ENCODE results near the gene GSTA2. TPM values are rescaled to one million over a fixed set of nuclear protein-coding genes. Genes with fewer than 3 reads are reported as not detected.
"Not testable (repeated sequence)": the region's sequence is repeated elsewhere in the genome, so short reads cannot be mapped to it uniquely, and the experiment has no call there.

GSTA2 gene
- 0.14 TPM in 1 of 3 replicates, not detected in the others for total RNA-seq (2021)
- not detected for Bru-seq, nascent RNA
- long read RNA-seq, experiment 1, partial matches to known transcripts: 0 of 1 reads
- long read RNA-seq, experiment 1, other reads (novel, unspliced or antisense): 0 of 1 reads
- long read RNA-seq, experiment 2, partial matches to known transcripts: 0 of 1 reads
- long read RNA-seq, experiment 2, other reads (novel, unspliced or antisense): 0 of 1 reads
- long read RNA-seq, experiment 3: 0 reads

GRCh38 chr6:52763322-52763916, at the start of gene GSTA2:
GSTA2 (minus strand) TSS chr6:52763475; CDS start chr6:52757947, 5,528 bp downstream.
- H3K4me1 Mint-ChIP-seq; H3K27ac Mint-ChIP-seq; H3K4me3 Mint-ChIP-seq; H3K27me3 Mint-ChIP-seq (ENCODE audit: low read depth); H3K36me3 Mint-ChIP-seq: not testable (repeated sequence)
- POLR2A ChIA-PET: interaction anchor here (0.6 kb wide), 1 partner anchor 41 kb away, joined by 3 read pairs; the partner anchor contains the start of gene GSTA1
- DNase-seq (ENCODE audit: low spot score) (peak; percentile 28), ATAC-seq (peak; percentile 99)
- peaks cover 12% of the 10 kb centered on the region for H3K9me3 Mint-ChIP-seq
- CTCF ChIA-PET: interaction anchor here (0.6 to 1.7 kb wide), 6 partner anchors 37 to 193 kb away, joined by 3 to 35 read pairs (median 4); partner anchors contain the start of gene GSTA1

DNA sequence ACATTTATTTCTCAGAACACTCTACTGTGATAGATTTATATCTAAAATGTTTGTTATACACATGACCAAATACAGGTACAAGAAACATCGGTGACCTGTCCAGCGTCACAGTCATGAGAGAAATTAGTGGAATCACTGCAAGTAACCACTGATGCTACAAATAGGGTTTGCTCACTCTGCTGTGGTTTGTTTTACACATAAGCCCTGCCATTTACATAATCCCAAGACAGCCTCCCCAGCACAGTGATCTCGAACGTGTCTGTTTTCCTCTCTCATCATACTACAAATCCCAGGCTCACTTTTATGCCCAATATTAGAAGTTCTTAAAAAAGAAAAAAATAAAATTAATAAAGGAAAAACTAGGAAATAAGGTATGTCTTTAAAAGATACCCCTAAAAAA, 46.5 kb upstream of the GSTA2 start:
- H3K4me3 Mint-ChIP-seq; H3K27ac Mint-ChIP-seq; H3K4me1 Mint-ChIP-seq; CTCF ChIA-PET; H3K9me3 Mint-ChIP-seq; H3K36me3 Mint-ChIP-seq; DNase-seq (ENCODE audit: low spot score); ATAC-seq; H3K27me3 Mint-ChIP-seq (ENCODE audit: low read depth); POLR2A ChIA-PET: not testable (repeated sequence)

DNA sequence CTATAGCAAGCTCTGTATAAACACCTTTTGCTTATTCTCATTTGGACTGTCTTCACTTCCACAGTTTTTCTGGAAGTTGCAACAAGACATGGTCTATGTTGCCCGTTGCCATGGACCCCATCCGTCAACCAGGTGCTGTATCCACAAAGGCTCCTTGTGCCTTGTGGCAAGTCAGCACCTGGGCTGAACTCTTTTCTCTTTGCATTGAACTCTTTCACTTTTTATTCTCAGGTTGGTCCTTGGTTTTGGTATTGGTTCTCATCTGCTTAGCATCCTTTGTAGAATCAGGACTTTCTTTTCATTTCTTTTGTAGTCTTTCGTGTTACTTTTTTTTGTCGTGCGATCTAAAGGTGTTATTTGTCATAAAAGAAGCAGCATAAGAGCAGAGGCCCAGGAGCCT, 45.4 kb upstream of the GSTA2 start:
- peaks cover 3% of the 10 kb centered on the region for H3K4me1 Mint-ChIP-seq
- no peak overlapping the region for H3K27ac Mint-ChIP-seq
- TF ChIP-seq, protein P1, sequence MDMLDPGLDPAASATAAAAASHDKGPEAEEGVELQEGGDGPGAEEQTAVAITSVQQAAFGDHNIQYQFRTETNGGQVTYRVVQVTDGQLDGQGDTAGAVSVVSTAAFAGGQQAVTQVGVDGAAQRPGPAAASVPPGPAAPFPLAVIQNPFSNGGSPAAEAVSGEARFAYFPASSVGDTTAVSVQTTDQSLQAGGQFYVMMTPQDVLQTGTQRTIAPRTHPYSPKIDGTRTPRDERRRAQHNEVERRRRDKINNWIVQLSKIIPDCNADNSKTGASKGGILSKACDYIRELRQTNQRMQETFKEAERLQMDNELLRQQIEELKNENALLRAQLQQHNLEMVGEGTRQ (CRISPR knock-in tag; IDR thresholded peaks at IDR 0.05): no peak
- TF ChIP-seq TEAD4 (CRISPR knock-in tag; IDR thresholded peaks at IDR 0.05) (no peak), GTF2I (CRISPR knock-in tag; conservative IDR thresholded peaks at IDR 0.05) (no peak), FOXK1 (CRISPR knock-in tag; IDR thresholded peaks at IDR 0.05) (no peak), ETV6 (CRISPR knock-in tag; IDR thresholded peaks at IDR 0.05) (no peak), FOXJ3 (CRISPR knock-in tag; IDR thresholded peaks at IDR 0.05; ENCODE audit: borderline replicate concordance) (no peak)
- TF ChIP-seq, protein P2, sequence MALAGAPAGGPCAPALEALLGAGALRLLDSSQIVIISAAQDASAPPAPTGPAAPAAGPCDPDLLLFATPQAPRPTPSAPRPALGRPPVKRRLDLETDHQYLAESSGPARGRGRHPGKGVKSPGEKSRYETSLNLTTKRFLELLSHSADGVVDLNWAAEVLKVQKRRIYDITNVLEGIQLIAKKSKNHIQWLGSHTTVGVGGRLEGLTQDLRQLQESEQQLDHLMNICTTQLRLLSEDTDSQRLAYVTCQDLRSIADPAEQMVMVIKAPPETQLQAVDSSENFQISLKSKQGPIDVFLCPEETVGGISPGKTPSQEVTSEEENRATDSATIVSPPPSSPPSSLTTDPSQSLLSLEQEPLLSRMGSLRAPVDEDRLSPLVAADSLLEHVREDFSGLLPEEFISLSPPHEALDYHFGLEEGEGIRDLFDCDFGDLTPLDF (CRISPR knock-in tag; IDR thresholded peaks at IDR 0.05): no peak
- TF ChIP-seq, protein P3, sequence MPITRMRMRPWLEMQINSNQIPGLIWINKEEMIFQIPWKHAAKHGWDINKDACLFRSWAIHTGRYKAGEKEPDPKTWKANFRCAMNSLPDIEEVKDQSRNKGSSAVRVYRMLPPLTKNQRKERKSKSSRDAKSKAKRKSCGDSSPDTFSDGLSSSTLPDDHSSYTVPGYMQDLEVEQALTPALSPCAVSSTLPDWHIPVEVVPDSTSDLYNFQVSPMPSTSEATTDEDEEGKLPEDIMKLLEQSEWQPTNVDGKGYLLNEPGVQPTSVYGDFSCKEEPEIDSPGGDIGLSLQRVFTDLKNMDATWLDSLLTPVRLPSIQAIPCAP (CRISPR knock-in tag; IDR thresholded peaks at IDR 0.05): no peak
- no peaks in the 10 kb centered on the region for H3K36me3 Mint-ChIP-seq
- no peak overlapping the region for H3K4me3 Mint-ChIP-seq
- CTCF ChIA-PET: no interaction called here
- no peak for DNase-seq (ENCODE audit: low spot score)
- H3K27me3 Mint-ChIP-seq (ENCODE audit: low read depth): peaks cover 6% of the 10 kb centered on the region
- no peaks in the 10 kb centered on the region for H3K9me3 Mint-ChIP-seq
- no peak for ATAC-seq
- POLR2A ChIA-PET: no interaction called here

- H3K27ac Mint-ChIP-seq; H3K4me3 Mint-ChIP-seq; H3K4me1 Mint-ChIP-seq; H3K9me3 Mint-ChIP-seq; H3K27me3 Mint-ChIP-seq (ENCODE audit: low read depth); H3K36me3 Mint-ChIP-seq; DNase-seq (ENCODE audit: low spot score): not testable (repeated sequence)
- ChIA-PET CTCF (interaction anchor here (0.8 to 1.5 kb wide), 3 partner anchors 17 to 79 kb away, joined by 3 to 35 read pairs (median 7); partner anchors contain the start of gene GSTA2), POLR2A (interaction anchor here (0.7 to 0.9 kb wide), 2 partner anchors 41 to 343 kb away, joined by 3 read pairs; partner anchors contain the start of gene GSTA2)
- ATAC-seq: peak; percentile 84
Measured at GRCh38 chr6:52803668-52804255, 40.5 kb upstream of the GSTA2 start, which contains the start of gene GSTA1. GSTA1 (minus strand) TSS chr6:52803816; CDS start chr6:52799267, 4,549 bp downstream.

GRCh38 chr6:52802806-52803205, 39.5 kb upstream of the GSTA2 start:
- Mint-ChIP-seq H3K27me3 (ENCODE audit: low read depth) (peaks cover 6% of the 10 kb centered on the region), H3K4me3 (no peak overlapping the region), H3K9me3 (no peaks in the 10 kb centered on the region), H3K27ac (no peak overlapping the region), H3K4me1 (peaks cover 7% of the 10 kb centered on the region), H3K36me3 (no peaks in the 10 kb centered on the region)
- DNase-seq (ENCODE audit: low spot score) (no peak), ATAC-seq (no peak)
- ChIA-PET CTCF (interaction anchor here (1.5 kb wide), 1 partner anchor 78 kb away, joined by 7 read pairs; no protein-coding TSS in a partner anchor), POLR2A (no interaction called here)
- TF ChIP-seq, protein P1 (CRISPR knock-in tag; IDR thresholded peaks at IDR 0.05): no peak
- no peak for TF ChIP-seq ZBTB21 (CRISPR knock-in tag; IDR thresholded peaks at IDR 0.05; ENCODE audit: borderline replicate concordance)
- TF ChIP-seq, protein P4, sequence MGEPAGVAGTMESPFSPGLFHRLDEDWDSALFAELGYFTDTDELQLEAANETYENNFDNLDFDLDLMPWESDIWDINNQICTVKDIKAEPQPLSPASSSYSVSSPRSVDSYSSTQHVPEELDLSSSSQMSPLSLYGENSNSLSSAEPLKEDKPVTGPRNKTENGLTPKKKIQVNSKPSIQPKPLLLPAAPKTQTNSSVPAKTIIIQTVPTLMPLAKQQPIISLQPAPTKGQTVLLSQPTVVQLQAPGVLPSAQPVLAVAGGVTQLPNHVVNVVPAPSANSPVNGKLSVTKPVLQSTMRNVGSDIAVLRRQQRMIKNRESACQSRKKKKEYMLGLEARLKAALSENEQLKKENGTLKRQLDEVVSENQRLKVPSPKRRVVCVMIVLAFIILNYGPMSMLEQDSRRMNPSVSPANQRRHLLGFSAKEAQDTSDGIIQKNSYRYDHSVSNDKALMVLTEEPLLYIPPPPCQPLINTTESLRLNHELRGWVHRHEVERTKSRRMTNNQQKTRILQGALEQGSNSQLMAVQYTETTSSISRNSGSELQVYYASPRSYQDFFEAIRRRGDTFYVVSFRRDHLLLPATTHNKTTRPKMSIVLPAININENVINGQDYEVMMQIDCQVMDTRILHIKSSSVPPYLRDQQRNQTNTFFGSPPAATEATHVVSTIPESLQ (CRISPR knock-in tag; IDR thresholded peaks at IDR 0.05): no peak
- TF ChIP-seq, protein P5, sequence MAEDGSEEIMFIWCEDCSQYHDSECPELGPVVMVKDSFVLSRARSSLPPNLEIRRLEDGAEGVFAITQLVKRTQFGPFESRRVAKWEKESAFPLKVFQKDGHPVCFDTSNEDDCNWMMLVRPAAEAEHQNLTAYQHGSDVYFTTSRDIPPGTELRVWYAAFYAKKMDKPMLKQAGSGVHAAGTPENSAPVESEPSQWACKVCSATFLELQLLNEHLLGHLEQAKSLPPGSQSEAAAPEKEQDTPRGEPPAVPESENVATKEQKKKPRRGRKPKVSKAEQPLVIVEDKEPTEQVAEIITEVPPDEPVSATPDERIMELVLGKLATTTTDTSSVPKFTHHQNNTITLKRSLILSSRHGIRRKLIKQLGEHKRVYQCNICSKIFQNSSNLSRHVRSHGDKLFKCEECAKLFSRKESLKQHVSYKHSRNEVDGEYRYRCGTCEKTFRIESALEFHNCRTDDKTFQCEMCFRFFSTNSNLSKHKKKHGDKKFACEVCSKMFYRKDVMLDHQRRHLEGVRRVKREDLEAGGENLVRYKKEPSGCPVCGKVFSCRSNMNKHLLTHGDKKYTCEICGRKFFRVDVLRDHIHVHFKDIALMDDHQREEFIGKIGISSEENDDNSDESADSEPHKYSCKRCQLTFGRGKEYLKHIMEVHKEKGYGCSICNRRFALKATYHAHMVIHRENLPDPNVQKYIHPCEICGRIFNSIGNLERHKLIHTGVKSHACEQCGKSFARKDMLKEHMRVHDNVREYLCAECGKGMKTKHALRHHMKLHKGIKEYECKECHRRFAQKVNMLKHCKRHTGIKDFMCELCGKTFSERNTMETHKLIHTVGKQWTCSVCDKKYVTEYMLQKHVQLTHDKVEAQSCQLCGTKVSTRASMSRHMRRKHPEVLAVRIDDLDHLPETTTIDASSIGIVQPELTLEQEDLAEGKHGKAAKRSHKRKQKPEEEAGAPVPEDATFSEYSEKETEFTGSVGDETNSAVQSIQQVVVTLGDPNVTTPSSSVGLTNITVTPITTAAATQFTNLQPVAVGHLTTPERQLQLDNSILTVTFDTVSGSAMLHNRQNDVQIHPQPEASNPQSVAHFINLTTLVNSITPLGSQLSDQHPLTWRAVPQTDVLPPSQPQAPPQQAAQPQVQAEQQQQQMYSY (CRISPR knock-in tag; IDR thresholded peaks at IDR 0.05): no peak
